Mucosa of rectum (tissue), 2 donors: Measurements from ENCODE around the gene FRY.

Experiments used
- H3K27ac ChIP-seq, 2 donors: one replicate each; pipeline ENCODE4 v1.7.0; 2013; ENCODE audit warnings: inconsistent platforms in 2 of 2, low read depth in 2 of 2, low read length in 2 of 2
- H3K27me3 ChIP-seq, 2 donors: one replicate each; pipeline ENCODE4 v1.7.0; 2013; ENCODE audit warnings: low read length in 2 of 2; ENCODE audit not compliant: control insufficient read depth in 2 of 2, insufficient read depth in 2 of 2
- H3K36me3 ChIP-seq, 2 donors: one replicate each; pipeline ENCODE4 v1.7.0; 2013; ENCODE audit warnings: low read length in 2 of 2; ENCODE audit not compliant: control insufficient read depth in 2 of 2, insufficient read depth in 2 of 2
- H3K4me1 ChIP-seq, 2 donors: one replicate each; pipeline ENCODE4 v1.7.0; 2013; ENCODE audit warnings: low read length in 2 of 2, mild to moderate bottlenecking in 1 of 2; ENCODE audit not compliant: control insufficient read depth in 2 of 2, insufficient read depth in 2 of 2
- H3K4me3 ChIP-seq, 2 donors: one replicate each; pipeline ENCODE4 v1.7.0; 2013; ENCODE audit warnings: low read length in 2 of 2
- H3K9ac ChIP-seq, 2 donors: one replicate each; pipeline ENCODE4 v1.7.0; 2013; ENCODE audit warnings: low read length in 2 of 2, low read depth in 1 of 2, mild to moderate bottlenecking in 1 of 2
- H3K9me3 ChIP-seq, 2 donors: one replicate each; pipeline ENCODE4 v1.7.0; 2013; ENCODE audit warnings: low read length in 2 of 2; ENCODE audit not compliant: control insufficient read depth in 2 of 2
- donor health status: healthy.
- donor health status: Normal muscosa, but diverticular disease.

The FRY gene

GRCh38 chr13:32314271-32315237, 283.0 kb downstream of the FRY start:
- Histone ChIP-seq H3K4me3 (peak overlapping the region; percentile 81 to 96), H3K9ac (peak overlapping the region; percentile 93 to 97), H3K4me1 (peaks cover 2 to 3% of the 10 kb centered on the region in 2 donors), H3K9me3 (no peaks in the 10 kb centered on the region), H3K36me3 (no peaks in the 10 kb centered on the region), H3K27me3 (no peaks in the 10 kb centered on the region), H3K27ac (peak overlapping the region; percentile 92 to 97)

- H3K4me3 ChIP-seq = peak within 1 kb of the TSS; percentile 81 to 96
- no peaks in the 10 kb centered on the region for H3K9me3 ChIP-seq
- H3K36me3 ChIP-seq = no peaks in the 10 kb centered on the region
- H3K4me1 ChIP-seq = peaks cover 0 to 2% of the 10 kb centered on the region in 2 donors
- peak within 1 kb of the TSS; percentile 93 to 97 for H3K9ac ChIP-seq
- peak within 1 kb of the TSS; percentile 92 to 97 for H3K27ac ChIP-seq
- no peaks in the 10 kb centered on the region for H3K27me3 ChIP-seq
Measured at GRCh38 chr13:32315238-32316027, 283.9 kb downstream of the FRY start, which contains the start of the genes BRCA2 and ZAR1L. BRCA2 (plus strand) TSS chr13:32315508; CDS start chr13:32316461, 953 bp downstream. ZAR1L (minus strand) TSS chr13:32315363; CDS start chr13:32311925, 3,438 bp downstream.

DNA sequence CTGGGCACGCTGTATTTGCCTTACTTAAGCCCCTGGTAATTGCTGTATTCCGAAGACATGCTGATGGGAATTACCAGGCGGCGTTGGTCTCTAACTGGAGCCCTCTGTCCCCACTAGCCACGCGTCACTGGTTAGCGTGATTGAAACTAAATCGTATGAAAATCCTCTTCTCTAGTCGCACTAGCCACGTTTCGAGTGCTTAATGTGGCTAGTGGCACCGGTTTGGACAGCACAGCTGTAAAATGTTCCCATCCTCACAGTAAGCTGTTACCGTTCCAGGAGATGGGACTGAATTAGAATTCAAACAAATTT, 284.4 kb downstream of the FRY start:
- H3K27ac ChIP-seq = peak overlapping the region; percentile 92 to 97
- no peaks in the 10 kb centered on the region for H3K9me3 ChIP-seq
- peak overlapping the region; percentile 93 to 97 for H3K9ac ChIP-seq
- H3K4me1 ChIP-seq = peaks cover 0 to 2% of the 10 kb centered on the region in 2 donors
- H3K4me3 ChIP-seq = peak overlapping the region; percentile 81 to 96
- H3K36me3 ChIP-seq = no peaks in the 10 kb centered on the region
- no peaks in the 10 kb centered on the region for H3K27me3 ChIP-seq

GRCh38 chr13:32316501-32316900, 284.9 kb downstream of the FRY start:
- Histone ChIP-seq H3K27me3 (no peaks in the 10 kb centered on the region), H3K36me3 (no peaks in the 10 kb centered on the region), H3K27ac (peak overlapping the region in 1 of 2 donors; percentile 92), H3K4me3 (peak overlapping the region; percentile 81 to 96), H3K9ac (peak overlapping the region in 1 of 2 donors; percentile 97), H3K9me3 (no peaks in the 10 kb centered on the region), H3K4me1 (peaks cover 0 to 2% of the 10 kb centered on the region in 2 donors)

DNA sequence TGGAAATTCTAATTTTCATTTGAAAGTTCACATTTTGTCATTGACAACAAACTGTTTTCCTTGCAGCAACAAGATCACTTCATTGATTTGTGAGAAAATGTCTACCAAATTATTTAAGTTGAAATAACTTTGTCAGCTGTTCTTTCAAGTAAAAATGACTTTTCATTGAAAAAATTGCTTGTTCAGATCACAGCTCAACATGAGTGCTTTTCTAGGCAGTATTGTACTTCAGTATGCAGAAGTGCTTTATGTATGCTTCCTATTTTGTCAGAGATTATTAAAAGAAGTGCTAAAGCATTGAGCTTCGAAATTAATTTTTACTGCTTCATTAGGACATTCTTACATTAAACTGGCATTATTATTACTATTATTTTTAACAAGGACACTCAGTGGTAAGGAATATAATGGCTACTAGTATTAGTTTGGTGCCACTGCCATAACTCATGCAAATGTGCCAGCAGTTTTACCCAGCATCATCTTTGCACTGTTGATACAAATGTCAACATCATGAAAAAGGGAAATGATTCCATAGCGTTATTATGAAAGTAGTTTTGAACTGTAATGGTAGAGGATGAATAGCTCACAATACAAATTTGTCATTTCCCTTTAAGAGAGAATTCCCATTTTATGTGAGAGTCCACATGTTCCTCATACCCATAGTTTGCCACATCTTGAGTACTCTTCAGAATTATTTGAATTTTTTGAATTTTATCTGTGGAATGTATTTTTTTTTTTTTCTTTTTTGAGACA, 286.3 kb downstream of the FRY start:
- Histone ChIP-seq H3K36me3 (no peaks in the 10 kb centered on the region), H3K9me3 (no peaks in the 10 kb centered on the region), H3K4me3 (no peak overlapping the region), H3K4me1 (peaks cover 0 to 2% of the 10 kb centered on the region in 2 donors), H3K27me3 (no peaks in the 10 kb centered on the region), H3K9ac (no peak overlapping the region), H3K27ac (no peak overlapping the region)

DNA sequence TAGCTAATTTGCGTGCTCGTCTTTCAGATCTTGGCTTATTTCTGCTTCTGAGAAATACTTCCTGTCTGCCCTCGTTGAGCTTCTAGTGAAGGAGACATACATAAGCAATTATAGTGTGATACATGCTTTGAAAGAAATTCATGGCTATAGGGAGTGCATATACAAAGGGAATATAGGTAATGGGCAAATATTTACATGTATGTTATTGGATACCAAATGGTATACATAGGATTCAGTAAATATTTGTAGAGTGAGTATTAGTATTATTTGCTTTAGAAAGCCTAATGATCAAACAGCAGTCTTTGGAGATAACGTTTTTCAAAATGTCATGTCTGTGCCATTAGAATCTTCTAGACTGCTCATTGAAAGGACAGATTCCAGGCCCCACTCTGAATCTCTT, 289.0 kb downstream of the FRY start:
- no peaks in the 10 kb centered on the region for H3K27me3 ChIP-seq
- no peak overlapping the region for H3K9ac ChIP-seq
- H3K9me3 ChIP-seq = no peaks in the 10 kb centered on the region
- no peaks in the 10 kb centered on the region for H3K4me1 ChIP-seq
- H3K27ac ChIP-seq = no peak overlapping the region
- H3K36me3 ChIP-seq = no peaks in the 10 kb centered on the region
- H3K4me3 ChIP-seq = no peak overlapping the region

- H3K27ac ChIP-seq = no peak overlapping the region
- no peaks in the 10 kb centered on the region for H3K4me1 ChIP-seq
- no peak overlapping the region for H3K9ac ChIP-seq
- no peaks in the 10 kb centered on the region for H3K36me3 ChIP-seq
- H3K27me3 ChIP-seq = no peaks in the 10 kb centered on the region
- no peaks in the 10 kb centered on the region for H3K9me3 ChIP-seq
- no peak overlapping the region for H3K4me3 ChIP-seq
Measured at GRCh38 chr13:32323912-32324311, 292.3 kb downstream of the FRY start.

DNA sequence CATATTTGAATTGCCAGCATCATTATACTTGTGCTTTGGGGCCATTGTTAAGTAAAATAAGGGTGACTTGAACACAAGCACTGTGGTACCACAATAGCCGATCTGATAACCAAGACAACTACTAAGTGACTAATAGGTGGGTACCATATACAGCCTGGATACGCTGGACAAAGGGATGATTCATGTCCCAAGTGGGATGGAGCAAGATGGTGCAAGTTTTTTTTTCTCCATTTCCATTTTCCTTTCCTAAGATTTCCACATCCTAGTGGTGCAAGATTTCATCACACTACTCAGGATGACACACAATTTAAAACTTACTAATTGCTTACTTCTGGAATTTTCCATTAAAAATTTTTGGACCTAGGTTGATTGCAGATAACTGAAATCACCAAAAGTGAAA, 298.9 kb downstream of the FRY start:
- no peaks in the 10 kb centered on the region for H3K9me3 ChIP-seq
- no peaks in the 10 kb centered on the region for H3K4me1 ChIP-seq

DNA sequence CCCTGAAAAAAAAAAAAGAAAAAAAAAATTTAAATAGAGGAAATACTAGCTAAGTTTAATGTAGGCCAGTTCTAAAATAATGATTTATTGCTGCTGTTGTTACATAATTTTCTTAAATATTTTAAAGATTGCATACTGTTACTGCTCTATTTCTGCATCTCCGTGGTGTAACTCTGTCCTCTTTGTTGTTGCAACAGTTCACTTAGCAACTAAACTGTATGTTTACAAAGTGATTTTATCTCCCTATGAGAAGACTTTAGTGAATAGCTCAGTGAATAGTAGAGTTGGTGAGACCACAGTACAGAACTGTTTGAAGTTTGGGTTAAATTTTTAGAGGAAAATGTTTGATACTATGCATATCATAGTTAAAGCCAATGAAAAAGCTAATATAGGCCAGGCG, 303.1 kb downstream of the FRY start:
- no peaks in the 10 kb centered on the region for H3K27me3 ChIP-seq
- no peaks in the 10 kb centered on the region for H3K4me1 ChIP-seq
- H3K9me3 ChIP-seq = no peaks in the 10 kb centered on the region
- no peak overlapping the region for H3K27ac ChIP-seq
- H3K4me3 ChIP-seq = no peak overlapping the region
- H3K9ac ChIP-seq = no peak overlapping the region
- no peaks in the 10 kb centered on the region for H3K36me3 ChIP-seq

More for the DNA sequence above, 298.9 kb downstream of the FRY start:
- no peaks in the 10 kb centered on the region for H3K36me3 ChIP-seq
- H3K9ac ChIP-seq = no peak overlapping the region
- H3K27ac ChIP-seq = no peak overlapping the region
- H3K27me3 ChIP-seq = no peaks in the 10 kb centered on the region
- no peak overlapping the region for H3K4me3 ChIP-seq
